ENCODE results near the gene BHMT2. TPM values are rescaled to one million over a fixed set of nuclear protein-coding genes. Genes with fewer than 3 reads are reported as not detected.

BHMT2 gene
- total RNA-seq, 2 donors from 2014 or later: 0.40 to 0.90 TPM

GRCh38 chr5:79050498-79050897, 19.1 kb upstream of the BHMT2 start:
- H3K9me3 ChIP-seq: no peaks in the 10 kb centered on the region
- no peak overlapping the region for H3K9ac ChIP-seq (ENCODE audit: low read depth in 2 of 2, low read length in 2 of 2)
- no peaks in the 10 kb centered on the region for H3K27me3 ChIP-seq
- intact Hi-C loops (cut with DNase I): no loop called here
- no peak for DNase-seq
- TF ChIP-seq, protein P1, sequence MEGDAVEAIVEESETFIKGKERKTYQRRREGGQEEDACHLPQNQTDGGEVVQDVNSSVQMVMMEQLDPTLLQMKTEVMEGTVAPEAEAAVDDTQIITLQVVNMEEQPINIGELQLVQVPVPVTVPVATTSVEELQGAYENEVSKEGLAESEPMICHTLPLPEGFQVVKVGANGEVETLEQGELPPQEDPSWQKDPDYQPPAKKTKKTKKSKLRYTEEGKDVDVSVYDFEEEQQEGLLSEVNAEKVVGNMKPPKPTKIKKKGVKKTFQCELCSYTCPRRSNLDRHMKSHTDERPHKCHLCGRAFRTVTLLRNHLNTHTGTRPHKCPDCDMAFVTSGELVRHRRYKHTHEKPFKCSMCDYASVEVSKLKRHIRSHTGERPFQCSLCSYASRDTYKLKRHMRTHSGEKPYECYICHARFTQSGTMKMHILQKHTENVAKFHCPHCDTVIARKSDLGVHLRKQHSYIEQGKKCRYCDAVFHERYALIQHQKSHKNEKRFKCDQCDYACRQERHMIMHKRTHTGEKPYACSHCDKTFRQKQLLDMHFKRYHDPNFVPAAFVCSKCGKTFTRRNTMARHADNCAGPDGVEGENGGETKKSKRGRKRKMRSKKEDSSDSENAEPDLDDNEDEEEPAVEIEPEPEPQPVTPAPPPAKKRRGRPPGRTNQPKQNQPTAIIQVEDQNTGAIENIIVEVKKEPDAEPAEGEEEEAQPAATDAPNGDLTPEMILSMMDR (IDR thresholded peaks at IDR 0.05): no peak
- H3K27ac ChIP-seq: no peak overlapping the region
- H3K36me3 ChIP-seq: no peaks in the 10 kb centered on the region
- no peaks in the 10 kb centered on the region for H3K4me1 ChIP-seq
- no peak overlapping the region for H3K4me3 ChIP-seq

DNA sequence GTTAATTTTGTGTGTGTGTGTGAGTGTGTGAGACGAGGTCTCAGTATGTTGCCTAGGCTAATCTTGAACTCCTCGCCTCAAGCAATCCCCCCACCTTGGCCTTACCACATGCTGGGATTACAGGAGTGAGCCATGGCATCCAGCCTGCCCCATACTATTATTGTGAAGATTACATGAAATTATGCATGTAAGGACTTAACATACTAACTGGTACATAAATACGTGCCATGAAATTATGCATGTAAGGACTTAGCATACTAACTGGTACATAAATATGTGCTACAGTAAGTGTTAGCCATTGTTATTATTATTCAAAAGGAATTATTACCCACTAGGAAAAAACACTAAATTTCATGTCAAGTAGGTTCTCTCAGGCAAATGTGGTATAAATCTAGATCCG, 16.2 kb upstream of the BHMT2 start:
- Histone ChIP-seq H3K27me3 (no peaks in the 10 kb centered on the region), H3K4me3 (no peak overlapping the region), H3K4me1 (no peaks in the 10 kb centered on the region), H3K27ac (no peak overlapping the region), H3K9ac (ENCODE audit: low read depth in 2 of 2, low read length in 2 of 2) (no peak overlapping the region), H3K9me3 (no peaks in the 10 kb centered on the region), H3K36me3 (no peaks in the 10 kb centered on the region)
- TF ChIP-seq, protein P1 (IDR thresholded peaks at IDR 0.05): no peak
- intact Hi-C loops (cut with DNase I): no loop called here
- DNase-seq: no peak

GRCh38 chr5:79055017-79055416, 14.6 kb upstream of the BHMT2 start:
- no peaks in the 10 kb centered on the region for H3K4me1 ChIP-seq
- intact Hi-C loops (cut with DNase I): no loop called here
- H3K9ac ChIP-seq (ENCODE audit: low read depth in 2 of 2, low read length in 2 of 2): no peak overlapping the region
- H3K36me3 ChIP-seq: no peaks in the 10 kb centered on the region
- H3K27me3 ChIP-seq: no peaks in the 10 kb centered on the region
- no peak overlapping the region for H3K4me3 ChIP-seq
- no peak overlapping the region for H3K27ac ChIP-seq
- H3K9me3 ChIP-seq: no peaks in the 10 kb centered on the region
- TF ChIP-seq, protein P1 (IDR thresholded peaks at IDR 0.05): no peak
- DNase-seq: no peak

- Histone ChIP-seq H3K9ac (ENCODE audit: low read depth in 2 of 2, low read length in 2 of 2) (no peak overlapping the region), H3K9me3 (no peaks in the 10 kb centered on the region), H3K4me3 (no peak overlapping the region), H3K36me3 (no peaks in the 10 kb centered on the region), H3K27me3 (no peaks in the 10 kb centered on the region), H3K4me1 (no peaks in the 10 kb centered on the region), H3K27ac (no peak overlapping the region)
- DNase-seq: no peak
- TF ChIP-seq, protein P1 (IDR thresholded peaks at IDR 0.05): no peak
- intact Hi-C loops (cut with DNase I): no loop called here
Measured at GRCh38 chr5:79056847-79057246, 12.7 kb upstream of the BHMT2 start.

DNA sequence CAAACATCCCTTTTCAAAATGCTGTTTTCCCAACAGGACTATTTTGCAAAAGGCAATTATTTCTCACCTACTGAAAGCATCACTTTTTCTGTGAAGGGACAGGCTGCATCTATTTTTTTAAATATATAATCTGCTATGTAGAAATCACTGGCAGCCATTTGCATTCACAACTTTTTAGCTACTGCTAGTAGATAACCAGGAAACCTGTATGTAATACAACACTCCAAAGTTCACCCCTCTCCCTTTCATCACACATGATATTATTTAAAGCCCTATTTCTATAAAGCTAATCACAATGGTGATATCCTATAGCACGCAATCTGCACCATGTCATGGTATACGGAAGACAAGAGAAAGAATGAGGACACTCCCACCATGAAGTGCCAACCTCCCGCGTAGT, 9.9 kb upstream of the BHMT2 start:
- Histone ChIP-seq H3K4me1 (no peaks in the 10 kb centered on the region), H3K9ac (ENCODE audit: low read depth in 2 of 2, low read length in 2 of 2) (no peak overlapping the region), H3K27ac (no peak overlapping the region), H3K36me3 (no peaks in the 10 kb centered on the region), H3K9me3 (no peaks in the 10 kb centered on the region), H3K27me3 (no peaks in the 10 kb centered on the region), H3K4me3 (no peak overlapping the region)
- intact Hi-C loops (cut with DNase I): no loop called here
- no peak for DNase-seq
- TF ChIP-seq, protein P1 (IDR thresholded peaks at IDR 0.05): no peak

DNA sequence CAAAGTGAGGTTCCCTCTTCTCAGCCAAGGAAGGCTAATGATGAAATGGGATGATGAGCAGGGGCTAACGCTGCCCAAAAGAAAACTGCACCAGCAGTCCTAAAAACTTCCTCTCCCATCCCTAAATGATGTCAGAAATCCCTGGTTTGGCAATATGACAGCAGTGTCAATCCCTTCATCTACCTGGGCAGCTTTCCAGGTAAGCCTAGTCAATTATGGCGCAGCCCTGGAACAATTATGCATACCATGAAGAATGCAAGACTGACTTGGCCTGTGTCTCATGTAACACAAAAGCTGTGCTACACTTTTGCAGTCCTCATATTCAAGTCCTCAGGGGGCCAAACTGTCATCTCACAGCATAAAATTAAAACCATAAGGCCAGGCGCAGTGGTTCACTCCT, 7.1 kb upstream of the BHMT2 start:
- TF ChIP-seq, protein P1 (IDR thresholded peaks at IDR 0.05): no peak
- no peaks in the 10 kb centered on the region for H3K9me3 ChIP-seq
- H3K36me3 ChIP-seq: no peaks in the 10 kb centered on the region
- no peak overlapping the region for H3K4me3 ChIP-seq
- no peaks in the 10 kb centered on the region for H3K4me1 ChIP-seq
- H3K27me3 ChIP-seq: no peaks in the 10 kb centered on the region
- no peak overlapping the region for H3K27ac ChIP-seq
- no peak for DNase-seq
- intact Hi-C loops (cut with DNase I): no loop called here
- no peak overlapping the region for H3K9ac ChIP-seq (ENCODE audit: low read depth in 2 of 2, low read length in 2 of 2)
